ENCODE measurements around the gene SCAF1.

Gene SCAF1

GRCh38 chr19:49645592-49645991 is 3.6 kb downstream of the SCAF1 start:
- no peak for DNase-seq

GRCh38 chr19:49645995-49646394 is 4.0 kb downstream of the SCAF1 start:
- no peak for DNase-seq

DNA sequence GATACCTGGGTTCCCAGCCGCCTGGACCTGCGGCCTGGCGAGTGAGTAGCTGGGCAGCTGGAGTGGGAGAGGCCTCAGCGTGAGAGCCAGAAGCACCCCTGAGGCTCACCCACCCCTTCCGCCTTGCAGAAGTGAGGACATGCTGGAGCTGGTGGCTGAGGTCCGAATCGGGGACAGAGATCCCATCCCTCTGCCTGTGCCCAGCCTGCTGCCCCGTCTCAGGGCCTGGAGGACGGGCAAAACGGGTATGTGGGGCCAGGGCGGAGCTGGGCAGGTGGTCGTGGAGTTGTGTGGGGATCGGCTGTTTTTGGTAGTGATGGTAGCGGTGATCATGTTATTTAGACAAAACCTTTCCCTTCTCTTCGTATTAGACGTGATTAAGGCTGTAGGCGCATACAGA is 4.6 kb downstream of the SCAF1 start:
- no peak for DNase-seq

DNA sequence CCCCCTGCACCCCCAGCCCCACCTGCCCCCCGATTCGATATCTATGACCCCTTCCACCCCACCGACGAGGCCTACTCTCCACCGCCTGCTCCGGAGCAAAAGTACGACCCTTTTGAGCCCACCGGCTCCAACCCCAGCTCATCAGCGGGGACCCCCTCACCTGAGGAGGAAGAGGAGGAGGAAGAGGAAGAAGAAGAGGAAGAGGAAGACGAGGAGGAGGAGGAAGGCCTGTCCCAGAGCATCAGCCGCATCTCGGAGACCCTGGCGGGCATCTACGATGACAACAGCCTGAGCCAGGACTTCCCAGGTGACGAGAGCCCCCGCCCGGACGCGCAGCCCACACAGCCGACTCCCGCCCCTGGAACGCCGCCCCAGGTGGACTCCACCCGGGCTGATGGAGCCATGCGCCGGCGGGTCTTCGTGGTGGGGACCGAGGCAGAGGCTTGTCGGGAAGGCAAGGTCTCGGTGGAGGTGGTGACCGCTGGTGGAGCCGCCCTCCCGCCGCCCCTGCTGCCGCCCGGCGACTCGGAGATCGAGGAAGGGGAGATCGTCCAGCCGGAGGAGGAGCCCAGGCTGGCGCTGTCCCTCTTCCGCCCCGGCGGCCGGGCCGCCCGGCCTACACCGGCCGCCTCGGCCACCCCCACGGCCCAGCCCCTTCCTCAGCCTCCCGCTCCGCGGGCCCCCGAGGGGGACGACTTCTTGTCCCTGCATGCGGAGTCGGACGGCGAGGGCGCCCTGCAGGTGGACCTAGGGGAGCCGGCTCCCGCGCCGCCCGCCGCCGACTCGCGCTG is 9.2 kb downstream of the SCAF1 start:
- no peak for DNase-seq

DNA sequence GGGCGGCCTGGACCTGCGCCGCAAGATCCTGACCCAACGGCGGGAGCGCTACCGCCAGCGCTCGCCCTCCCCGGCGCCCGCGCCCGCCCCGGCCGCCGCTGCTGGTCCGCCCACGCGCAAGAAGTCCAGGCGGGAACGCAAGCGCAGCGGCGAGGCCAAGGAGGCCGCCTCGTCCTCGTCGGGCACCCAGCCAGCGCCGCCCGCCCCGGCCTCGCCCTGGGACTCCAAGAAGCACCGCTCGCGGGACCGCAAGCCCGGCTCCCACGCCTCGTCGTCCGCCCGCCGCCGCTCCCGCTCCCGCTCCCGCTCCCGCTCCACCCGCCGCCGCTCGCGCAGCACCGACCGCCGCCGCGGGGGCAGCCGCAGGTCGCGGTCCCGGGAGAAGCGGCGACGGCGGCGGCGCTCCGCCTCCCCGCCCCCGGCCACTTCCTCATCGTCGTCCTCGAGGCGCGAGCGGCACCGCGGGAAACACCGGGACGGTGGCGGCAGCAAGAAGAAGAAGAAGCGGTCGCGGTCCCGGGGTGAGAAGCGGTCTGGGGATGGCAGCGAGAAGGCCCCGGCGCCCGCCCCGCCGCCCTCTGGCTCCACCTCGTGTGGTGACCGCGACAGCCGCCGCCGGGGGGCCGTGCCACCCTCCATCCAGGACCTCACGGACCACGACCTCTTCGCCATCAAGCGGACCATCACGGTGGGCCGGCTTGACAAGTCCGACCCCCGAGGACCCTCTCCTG is 10.0 kb downstream of the SCAF1 start:
- no peak for DNase-seq

DNA sequence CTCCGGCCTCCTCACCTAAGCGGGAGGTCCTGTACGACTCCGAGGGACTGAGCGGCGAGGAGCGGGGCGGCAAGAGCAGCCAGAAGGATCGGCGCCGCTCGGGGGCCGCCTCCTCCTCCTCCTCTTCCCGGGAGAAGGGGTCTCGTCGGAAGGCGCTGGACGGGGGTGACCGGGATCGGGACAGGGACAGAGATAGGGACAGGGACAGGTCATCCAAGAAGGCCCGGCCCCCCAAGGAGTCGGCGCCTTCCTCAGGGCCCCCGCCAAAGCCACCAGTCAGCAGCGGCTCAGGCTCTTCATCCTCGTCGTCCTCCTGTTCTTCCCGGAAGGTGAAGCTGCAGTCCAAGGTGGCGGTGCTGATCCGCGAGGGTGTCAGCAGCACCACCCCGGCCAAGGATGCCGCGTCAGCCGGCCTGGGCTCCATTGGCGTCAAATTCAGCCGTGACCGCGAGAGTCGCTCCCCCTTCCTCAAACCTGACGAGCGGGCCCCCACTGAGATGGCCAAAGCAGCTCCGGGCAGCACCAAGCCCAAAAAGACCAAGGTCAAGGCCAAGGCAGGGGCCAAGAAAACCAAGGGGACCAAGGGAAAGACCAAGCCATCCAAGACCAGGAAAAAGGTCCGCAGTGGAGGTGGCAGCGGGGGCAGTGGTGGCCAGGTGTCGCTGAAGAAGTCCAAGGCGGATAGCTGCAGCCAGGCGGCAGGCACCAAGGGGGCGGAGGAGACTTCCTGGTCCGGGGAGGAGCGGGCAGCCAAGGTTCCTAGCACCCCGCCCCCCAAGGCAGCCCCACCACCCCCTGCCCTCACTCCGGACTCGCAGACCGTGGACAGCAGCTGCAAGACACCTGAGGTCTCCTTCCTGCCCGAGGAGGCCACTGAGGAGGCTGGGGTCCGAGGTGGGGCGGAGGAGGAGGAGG is 10.8 kb downstream of the SCAF1 start:
- DNase-seq = no peak

DNA sequence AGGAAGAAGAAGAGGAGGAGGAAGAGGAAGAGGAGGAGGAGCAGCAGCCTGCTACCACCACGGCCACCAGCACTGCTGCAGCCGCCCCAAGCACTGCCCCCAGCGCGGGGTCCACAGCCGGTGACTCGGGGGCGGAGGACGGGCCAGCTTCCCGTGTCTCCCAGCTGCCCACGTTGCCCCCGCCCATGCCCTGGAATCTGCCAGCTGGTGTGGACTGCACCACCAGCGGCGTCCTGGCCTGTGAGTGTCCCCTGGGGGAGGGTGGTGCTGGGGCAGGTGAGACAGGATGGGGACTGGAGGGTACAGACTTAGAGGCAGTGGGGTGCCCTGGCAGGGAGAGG is 11.4 kb downstream of the SCAF1 start:
- DNase-seq = no peak

- no peak for DNase-seq
Observed at GRCh38 chr19:49654581-49654980, 12.6 kb downstream of the SCAF1 start.

- no peak for DNase-seq
Observed at GRCh38 chr19:49655570-49656455, 13.8 kb downstream of the SCAF1 start.

- no peak for DNase-seq
Observed at GRCh38 chr19:49656456-49657109, 14.6 kb downstream of the SCAF1 start.

DNA sequence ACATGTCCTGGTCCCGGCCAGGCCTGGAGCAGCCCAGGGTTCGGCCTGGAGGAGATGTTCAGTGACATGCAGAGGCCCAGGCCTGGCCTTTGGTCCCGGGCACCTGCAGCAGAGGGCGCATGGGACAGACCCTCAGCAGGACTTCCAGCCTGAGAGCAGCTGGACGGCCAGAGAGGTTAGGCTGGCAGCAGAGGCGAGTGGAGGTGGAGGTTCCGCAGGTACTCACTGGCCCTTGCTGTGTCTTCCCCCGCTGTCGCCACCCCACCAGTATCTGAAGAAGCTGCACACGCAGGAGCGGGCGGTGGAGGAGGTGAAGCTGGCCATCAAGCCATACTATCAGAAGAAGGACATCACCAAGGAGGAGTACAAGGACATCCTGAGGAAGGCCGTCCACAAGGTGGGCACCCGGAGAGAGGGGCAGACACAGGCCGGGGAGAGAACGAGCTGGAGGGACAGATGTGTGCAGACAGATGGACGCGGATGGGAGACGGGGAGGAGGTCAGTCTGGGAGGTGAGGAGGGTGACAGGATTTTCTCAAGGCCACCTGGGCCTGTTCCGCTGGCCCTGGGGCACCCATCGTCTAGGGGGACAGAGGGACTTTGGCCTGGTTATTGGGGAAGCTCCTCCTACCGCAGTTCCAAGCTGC is 15.6 kb downstream of the SCAF1 start:
- DNase-seq = no peak

DNA sequence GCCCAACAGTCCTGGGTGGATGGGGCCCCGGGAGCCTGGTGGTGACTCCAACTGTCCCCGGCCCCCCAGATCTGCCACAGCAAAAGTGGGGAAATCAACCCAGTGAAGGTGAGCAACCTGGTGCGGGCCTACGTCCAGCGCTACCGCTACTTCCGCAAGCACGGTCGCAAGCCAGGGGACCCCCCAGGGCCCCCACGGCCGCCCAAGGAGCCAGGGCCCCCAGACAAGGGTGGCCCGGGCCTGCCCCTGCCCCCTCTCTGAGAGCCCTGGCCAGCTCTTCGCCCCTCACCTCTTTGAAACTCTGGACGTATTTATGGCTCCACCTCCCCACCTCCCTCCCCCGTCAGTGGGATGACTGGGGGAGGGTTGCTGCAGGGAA is 16.1 kb downstream of the SCAF1 start:
- DNase-seq = no peak

- no peak for DNase-seq
Observed at GRCh38 chr19:49658566-49659442, 16.8 kb downstream of the SCAF1 start.

GRCh38 chr19:49660338-49660961 is 18.4 kb downstream of the SCAF1 start:
- DNase-seq = no peak

DNA sequence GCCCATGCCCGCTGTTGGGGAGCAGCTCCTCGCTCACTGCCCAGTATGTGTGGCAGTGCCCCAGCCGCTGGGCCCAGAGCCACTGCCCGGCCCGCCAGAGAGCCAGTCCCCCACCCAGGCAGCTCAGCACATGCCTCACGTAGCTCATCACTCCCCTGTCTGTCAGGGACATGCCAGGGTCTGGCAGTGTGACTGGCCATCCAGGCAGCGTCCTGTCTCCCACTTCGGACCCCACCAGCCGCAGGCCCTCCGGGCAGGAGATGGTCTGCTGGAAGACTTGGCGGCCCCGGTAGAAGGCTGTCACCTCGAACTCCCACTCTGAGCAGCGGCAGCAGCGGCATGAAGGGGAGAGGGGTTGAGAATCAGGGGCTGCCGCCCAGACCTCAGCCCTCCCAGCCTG is 20.0 kb downstream of the SCAF1 start:
- DNase-seq = no peak

- no peak for DNase-seq
Observed at GRCh38 chr19:49663224-49663623, 21.2 kb downstream of the SCAF1 start.

DNA sequence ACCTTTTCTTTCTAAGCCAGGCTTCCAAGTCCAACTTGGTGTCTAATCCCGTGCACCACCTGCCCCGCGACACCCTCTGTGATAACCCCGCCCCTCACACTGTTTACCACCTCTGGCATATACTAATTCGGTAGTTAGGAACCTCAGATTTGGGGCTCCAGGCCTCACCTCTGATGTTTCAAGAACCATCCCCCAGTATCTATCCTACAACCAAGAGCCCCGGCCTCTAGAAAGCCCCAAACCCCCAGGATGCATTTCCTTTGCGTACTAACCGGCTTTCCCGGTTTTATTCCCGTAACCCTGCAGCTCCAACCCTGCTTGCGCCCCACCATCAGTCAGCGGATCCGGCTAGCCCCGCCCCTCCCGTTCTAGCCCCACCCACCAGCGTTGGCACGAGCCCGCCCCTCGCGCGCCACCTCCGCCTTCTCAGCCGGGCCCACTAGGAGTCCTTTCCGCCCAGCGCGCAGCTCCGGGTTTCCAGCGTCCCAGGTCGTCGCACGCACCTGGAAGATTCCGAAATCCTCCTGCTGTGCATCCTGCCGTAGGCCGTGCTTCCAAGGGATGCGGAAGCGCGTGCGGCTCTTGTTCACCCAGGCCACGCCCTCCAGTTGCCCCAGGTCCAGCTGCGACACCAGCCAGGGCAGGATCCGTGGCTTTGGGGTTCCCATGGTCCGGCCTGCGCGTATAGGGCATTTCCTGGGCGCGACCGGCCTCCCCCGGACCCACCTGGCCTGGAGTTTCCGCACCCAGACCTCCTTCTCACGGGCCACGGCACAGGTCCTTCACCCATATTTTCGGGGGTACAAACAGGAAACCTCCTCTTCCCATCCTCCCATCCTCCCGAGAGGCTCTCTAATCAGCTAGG is 22.4 kb downstream of the SCAF1 start:
- DNase-seq = peak; percentile 94

DNA sequence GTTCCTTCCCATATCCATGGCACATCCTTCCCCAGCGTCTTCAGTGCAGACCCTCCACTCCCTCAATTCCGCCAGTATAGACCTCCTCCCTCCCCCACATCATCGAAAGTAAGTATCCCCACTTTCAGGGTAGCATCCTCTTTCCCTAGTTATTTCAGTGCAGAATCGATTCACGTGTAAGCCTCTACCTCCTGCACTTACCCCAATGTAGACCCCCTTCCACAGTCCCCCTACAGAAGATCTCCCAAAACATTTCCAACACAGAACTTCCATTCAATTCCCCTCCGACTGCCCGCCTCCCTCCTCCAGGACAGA is 23.0 kb downstream of the SCAF1 start:
- DNase-seq = no peak
